Measurements from ENCODE around the gene CACNG4. TPM values are rescaled to one million over a fixed set of nuclear protein-coding genes. Genes with fewer than 3 reads are reported as not detected.

CACNG4 gene
- total and polyA plus RNA-seq, 9 of the 15 experiments (the other 6 are each of a cell fraction or from before 2014, with no cell fraction given), result 0.07 TPM; not detected in 8

- in situ Hi-C loops (cut with MboI) (no loop called here), intact Hi-C loops (cut with micrococcal nuclease) (no loop called here)
- no peaks in the 10 kb centered on the region; a peak in 1 of 5 replicates for H3K4me1 ChIP-seq (replicated peaks in 1 of 2; ENCODE audit: control insufficient read depth in 2 of 2, insufficient read depth in 2 of 2, low read length in 2 of 2)
- POLR2A ChIA-PET, result no interaction called here
- ATAC-seq, result no peak
- H3K79me2 ChIP-seq (ENCODE audit: control insufficient read depth, insufficient read depth, low read length), result no peaks in the 10 kb centered on the region
- H3K9me3 ChIP-seq (replicated peaks; ENCODE audit: control insufficient read depth, insufficient read depth, low read depth, low read length), result no peaks in the 10 kb centered on the region
- no peak overlapping the region for H3K4me2 ChIP-seq (ENCODE audit: insufficient read depth, low read length)
- no peak for TF ChIP-seq FOXJ2 (tag; IDR thresholded peaks at IDR 0.05)
- H3K9me1 ChIP-seq (ENCODE audit: control insufficient read depth, insufficient read depth, low read length), result no peaks in the 10 kb centered on the region
- no peak for FAIRE-seq
- WGBS (ENCODE audit: insufficient coverage, low coverage, missing lambda C conversion rate), result 0% methylated on average over 6 of the region's 6 CpGs
- no peak for DNase-seq (ENCODE audit: extremely low read depth in 1 of 4, low spot score in 3 of 4)
- BruUV-seq (replicated peaks), result no TSS peak
- no peak overlapping the region for H3K4me3 ChIP-seq
- H2AFZ ChIP-seq (ENCODE audit: low read depth, low read length), result no peak overlapping the region
- H3K36me3 ChIP-seq (ENCODE audit: control insufficient read depth, insufficient read depth, low read length), result no peaks in the 10 kb centered on the region
- H3K27me3 ChIP-seq (ENCODE audit: control insufficient read depth in 2 of 2, insufficient read depth in 2 of 2, low read length in 2 of 2), result peaks cover 46 to 84% of the 10 kb centered on the region in 2 experiments
- no peak overlapping the region for H3K9ac ChIP-seq (ENCODE audit: insufficient read depth in 1 of 2, low read depth in 2 of 2, low read length in 2 of 2)
- H3K27ac ChIP-seq (ENCODE audit: extremely low read depth, low read depth, low read length), result no peak overlapping the region
- CTCF ChIA-PET (ENCODE audit: low intra/inter-chr PET ratio), result no interaction called here
- no peaks in the 10 kb centered on the region; the same call in 1 of the 2 replicates for H4K20me1 ChIP-seq (replicated peaks; ENCODE audit: control insufficient read depth, insufficient read depth, low read length)
Measured at GRCh38 chr17:66947311-66947710, 17.2 kb upstream of the CACNG4 start.

- H3K9me3 ChIP-seq (replicated peaks; ENCODE audit: control insufficient read depth, insufficient read depth, low read depth, low read length), result no peaks in the 10 kb centered on the region
- no peaks in the 10 kb centered on the region; the same call in 1 of the 2 replicates for H4K20me1 ChIP-seq (replicated peaks; ENCODE audit: control insufficient read depth, insufficient read depth, low read length)
- no peaks in the 10 kb centered on the region for H3K9me1 ChIP-seq (ENCODE audit: control insufficient read depth, insufficient read depth, low read length)
- BruUV-seq (replicated peaks), result no TSS peak
- ChIA-PET POLR2A (no interaction called here), CTCF (ENCODE audit: low intra/inter-chr PET ratio) (no interaction called here)
- in situ Hi-C loops (cut with MboI), result no loop called here
- FAIRE-seq, result no peak
- H3K4me1 ChIP-seq (replicated peaks in 1 of 2; ENCODE audit: control insufficient read depth in 2 of 2, insufficient read depth in 2 of 2, low read length in 2 of 2), result no peaks in the 10 kb centered on the region; a peak in 1 of 5 replicates
- no peak overlapping the region for H2AFZ ChIP-seq (ENCODE audit: low read depth, low read length)
- no peak overlapping the region for H3K27ac ChIP-seq (ENCODE audit: extremely low read depth, low read depth, low read length)
- intact Hi-C loops (cut with micrococcal nuclease), result no loop called here
- WGBS (ENCODE audit: insufficient coverage, low coverage, missing lambda C conversion rate), result 1% methylated on average over 11 of the region's 11 CpGs
- peaks cover 49 to 90% of the 10 kb centered on the region in 2 experiments for H3K27me3 ChIP-seq (ENCODE audit: control insufficient read depth in 2 of 2, insufficient read depth in 2 of 2, low read length in 2 of 2)
- no peaks in the 10 kb centered on the region for H3K36me3 ChIP-seq (ENCODE audit: control insufficient read depth, insufficient read depth, low read length)
- H3K9ac ChIP-seq (ENCODE audit: insufficient read depth in 1 of 2, low read depth in 2 of 2, low read length in 2 of 2), result no peak overlapping the region
- no peak overlapping the region for H3K4me3 ChIP-seq
- ATAC-seq, result no peak
- no peak overlapping the region for H3K4me2 ChIP-seq (ENCODE audit: insufficient read depth, low read length)
- no peak for DNase-seq (ENCODE audit: extremely low read depth in 1 of 4, low spot score in 3 of 4)
- no peaks in the 10 kb centered on the region for H3K79me2 ChIP-seq (ENCODE audit: control insufficient read depth, insufficient read depth, low read length)
- no peak for TF ChIP-seq RBM14 (IDR thresholded peaks at IDR 0.05; ENCODE audit: borderline replicate concordance, insufficient read depth, low read depth, low read length)
- no peak for TF ChIP-seq LEF1 (IDR thresholded peaks at IDR 0.05)
- TF ChIP-seq MXI1 (IDR thresholded peaks at IDR 0.05; ENCODE audit: low read depth, low read length), result no peak
- no peak for TF ChIP-seq FOXM1 (IDR thresholded peaks at IDR 0.05; ENCODE audit: low read depth)
- no peak for TF ChIP-seq FOXM1 (CRISPR knock-in tag; IDR thresholded peaks at IDR 0.05; ENCODE audit: low read depth)
- no peak for TF ChIP-seq BDP1 (IDR thresholded peaks at IDR 0.05; ENCODE audit: insufficient read depth, insufficient read length)
- TF ChIP-seq E4F1 (CRISPR knock-in tag; IDR thresholded peaks at IDR 0.05; ENCODE audit: borderline replicate concordance), result no peak
- TF ChIP-seq KAT8 (IDR thresholded peaks at IDR 0.05; ENCODE audit: low read depth), result no peak
- no peak for TF ChIP-seq FUS (optimal IDR thresholded peaks at IDR 0.05; ENCODE audit: low read depth, low read length)
- TF ChIP-seq HCFC1 (IDR thresholded peaks at IDR 0.05; ENCODE audit: low read depth, low read length), result no peak
- TF ChIP-seq ZNF449 (CRISPR knock-in tag; IDR thresholded peaks at IDR 0.05), result no peak
Measured at GRCh38 chr17:66948061-66948750, 16.3 kb upstream of the CACNG4 start.

Measured in K562 (cell line).